ENCODE results near the gene PRKCE. TPM values are rescaled to one million over a fixed set of nuclear protein-coding genes. Genes with fewer than 3 reads are reported as not detected.
A peak's percentile ranks its signal among the peaks of the same experiment; 100 is the strongest.
"Not testable (repeated sequence)": the region's sequence is repeated elsewhere in the genome, so short reads cannot be mapped to it uniquely, and the experiment has no call there.

PRKCE gene
- total RNA-seq, 2 donors from 2014 or later = 6.3 to 30.1 TPM

DNA sequence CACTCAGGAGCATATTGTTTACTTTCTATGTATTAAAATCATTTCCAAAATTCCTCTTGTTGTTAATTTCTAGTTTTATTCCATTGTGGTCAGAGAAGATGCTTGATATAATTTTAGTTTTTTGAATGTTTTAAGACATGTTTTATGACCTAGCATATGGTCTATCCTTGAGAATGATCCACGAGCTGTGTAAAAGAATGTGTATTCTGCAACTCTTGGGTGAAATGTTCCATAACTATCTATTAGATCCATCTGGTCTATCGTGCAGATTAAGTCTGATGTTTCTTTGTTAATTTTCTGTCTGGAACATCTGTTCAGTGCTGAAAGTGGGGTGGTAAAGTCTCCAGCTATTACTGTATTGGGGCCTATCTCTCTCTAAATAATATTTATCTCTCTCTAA is 562.4 kb downstream of the PRKCE start:
- Mint-ChIP-seq H3K4me1 (ENCODE audit: low read depth in 2 of 2) (no peaks in the 10 kb centered on the region), H3K27me3 (peaks cover 33 to 48% of the 10 kb centered on the region in 2 donors), H3K36me3 (peaks cover 49% of the 10 kb centered on the region), H3K9me3 (peaks cover 9% of the 10 kb centered on the region), H3K27ac (no peak overlapping the region), H3K4me3 (no peak overlapping the region)
- ATAC-seq (no peak), DNase-seq (ENCODE audit: low spot score) (no peak)

DNA sequence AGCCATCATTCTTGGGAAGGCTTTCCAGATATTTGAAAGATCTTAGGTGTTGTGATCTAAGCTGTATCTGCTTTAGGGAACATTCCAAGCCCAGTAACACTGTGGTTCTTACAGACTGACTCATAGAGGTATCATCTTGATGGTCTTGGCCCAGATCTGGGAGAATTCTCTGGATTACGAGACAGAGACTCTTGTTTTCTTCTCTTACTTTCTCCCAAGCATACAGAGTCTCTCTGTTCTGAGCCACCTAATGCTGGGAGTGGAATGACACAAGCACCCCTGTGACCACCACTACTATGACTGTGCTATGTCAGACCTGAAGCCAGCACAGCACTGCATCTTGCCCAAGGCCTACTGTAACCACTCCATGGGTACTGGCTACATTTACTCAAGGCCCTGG is 564.7 kb downstream of the PRKCE start:
- Mint-ChIP-seq H3K4me1 (ENCODE audit: low read depth in 2 of 2) (peaks cover 3 to 4% of the 10 kb centered on the region in 2 donors), H3K4me3 (no peak overlapping the region), H3K27ac (no peak overlapping the region), H3K36me3 (peaks cover 55% of the 10 kb centered on the region), H3K9me3 (peaks cover 9% of the 10 kb centered on the region), H3K27me3 (peaks cover 43 to 68% of the 10 kb centered on the region in 2 donors)
- DNase-seq (ENCODE audit: low spot score) (no peak), ATAC-seq (no peak)

DNA sequence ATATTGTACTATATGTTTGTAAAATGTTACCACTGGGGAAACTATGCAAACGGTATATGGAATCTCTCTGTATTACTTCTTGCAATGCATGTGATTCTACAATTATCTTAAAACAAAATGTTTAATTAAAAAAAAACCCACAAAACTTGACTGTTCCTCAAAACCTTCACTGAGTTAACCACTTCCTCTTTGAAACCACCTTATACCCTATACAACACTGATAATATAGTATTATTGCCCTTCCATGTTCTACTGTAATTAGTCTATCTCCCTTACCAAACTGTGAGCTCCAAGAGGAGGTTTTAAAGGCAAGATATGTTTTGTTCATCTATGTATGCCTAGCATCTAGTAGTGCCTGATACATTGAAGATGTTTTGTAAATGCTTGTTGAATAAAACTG is 572.0 kb downstream of the PRKCE start:
- peak overlapping the region; percentile 47 for H3K4me3 Mint-ChIP-seq
- peaks cover 19 to 39% of the 10 kb centered on the region in 2 donors for H3K4me1 Mint-ChIP-seq (ENCODE audit: low read depth in 2 of 2)
- not testable (repeated sequence) for ATAC-seq; H3K27ac Mint-ChIP-seq; H3K9me3 Mint-ChIP-seq; DNase-seq (ENCODE audit: low spot score)
- peaks cover 42 to 43% of the 10 kb centered on the region in 2 donors for H3K27me3 Mint-ChIP-seq
- H3K36me3 Mint-ChIP-seq = peaks cover 21% of the 10 kb centered on the region

DNA sequence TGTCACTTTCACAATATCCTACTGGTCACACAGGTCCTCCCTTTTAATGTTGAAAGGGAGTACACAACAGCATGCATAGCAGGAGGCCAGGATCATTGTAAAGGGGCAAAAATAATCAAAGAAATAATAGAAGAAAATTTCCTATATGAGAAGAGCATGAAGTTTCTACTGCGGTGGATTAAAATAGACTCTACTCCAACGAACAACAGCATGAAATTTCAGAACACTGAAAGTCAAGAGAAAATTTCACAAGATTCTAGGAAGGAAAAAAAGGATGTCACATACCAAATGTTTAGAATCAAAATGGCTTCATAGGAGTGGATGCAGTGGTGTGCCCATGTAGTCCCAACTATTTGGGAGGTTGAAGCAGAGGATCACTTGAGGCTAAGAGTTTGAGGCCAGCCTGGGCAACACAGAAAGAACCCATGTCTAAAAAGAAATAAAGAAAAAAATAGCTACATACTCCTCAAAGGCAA is 573.7 kb downstream of the PRKCE start:
- DNase-seq (ENCODE audit: low spot score) (no peak), ATAC-seq (no peak)
- peaks cover 33 to 41% of the 10 kb centered on the region in 2 donors for H3K27me3 Mint-ChIP-seq
- H3K27ac Mint-ChIP-seq = peak overlapping the region in 1 of 2 donors; percentile 20
- H3K9me3 Mint-ChIP-seq = peaks cover 3% of the 10 kb centered on the region
- peaks cover 11% of the 10 kb centered on the region for H3K36me3 Mint-ChIP-seq
- H3K4me3 Mint-ChIP-seq = no peak overlapping the region
- peaks cover 16 to 48% of the 10 kb centered on the region in 2 donors for H3K4me1 Mint-ChIP-seq (ENCODE audit: low read depth in 2 of 2)

DNA sequence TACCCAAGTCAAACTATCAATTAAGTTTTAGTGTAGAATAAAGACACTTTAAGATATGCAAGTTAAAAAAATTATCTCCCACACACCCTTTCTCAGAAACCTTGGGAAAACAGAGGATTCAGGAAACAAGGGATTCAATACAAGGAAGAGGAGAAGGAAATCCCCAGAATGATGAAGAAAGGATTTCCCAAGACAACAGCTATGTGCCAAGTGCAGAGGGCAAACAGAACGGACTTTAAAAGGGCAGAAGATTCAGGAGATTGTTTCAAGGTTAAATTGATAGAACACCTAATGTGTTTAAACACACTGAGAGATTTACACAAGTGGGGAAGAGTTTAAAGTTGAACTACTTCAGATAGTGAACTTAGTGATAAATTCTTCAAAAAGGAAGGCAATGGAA is 574.3 kb downstream of the PRKCE start:
- Mint-ChIP-seq H3K27me3 (peaks cover 27 to 36% of the 10 kb centered on the region in 2 donors), H3K4me3 (no peak overlapping the region), H3K9me3 (peaks cover 3% of the 10 kb centered on the region), H3K36me3 (peaks cover 5% of the 10 kb centered on the region), H3K4me1 (ENCODE audit: low read depth in 2 of 2) (peaks cover 20 to 52% of the 10 kb centered on the region in 2 donors), H3K27ac (no peak overlapping the region)
- no peak for ATAC-seq
- no peak for DNase-seq (ENCODE audit: low spot score)

DNA sequence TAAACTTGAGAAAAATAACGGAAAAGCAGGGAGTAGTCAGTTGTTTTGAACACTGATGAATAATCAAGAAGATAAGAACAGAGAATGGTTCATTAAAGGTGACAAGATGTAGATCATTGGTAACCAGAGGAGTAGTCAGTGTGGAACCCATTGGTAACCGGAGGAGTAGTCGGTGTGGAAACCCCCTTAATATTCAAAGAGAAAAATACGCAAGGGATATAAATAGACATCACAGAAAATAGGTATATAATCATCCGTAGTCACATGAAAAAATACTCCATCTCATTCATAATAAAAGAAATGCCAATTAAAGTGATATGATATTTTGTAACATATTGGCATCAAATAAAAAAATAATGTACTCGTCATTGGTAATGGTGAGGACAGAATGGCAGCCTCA is 575.1 kb downstream of the PRKCE start:
- ATAC-seq (no peak), DNase-seq (ENCODE audit: low spot score) (no peak)
- peaks cover 20 to 52% of the 10 kb centered on the region in 2 donors for H3K4me1 Mint-ChIP-seq (ENCODE audit: low read depth in 2 of 2)
- H3K4me3 Mint-ChIP-seq = no peak overlapping the region
- H3K27me3 Mint-ChIP-seq = peaks cover 18 to 31% of the 10 kb centered on the region in 2 donors
- H3K27ac Mint-ChIP-seq = no peak overlapping the region
- peaks cover 3% of the 10 kb centered on the region for H3K9me3 Mint-ChIP-seq
- no peaks in the 10 kb centered on the region for H3K36me3 Mint-ChIP-seq

DNA sequence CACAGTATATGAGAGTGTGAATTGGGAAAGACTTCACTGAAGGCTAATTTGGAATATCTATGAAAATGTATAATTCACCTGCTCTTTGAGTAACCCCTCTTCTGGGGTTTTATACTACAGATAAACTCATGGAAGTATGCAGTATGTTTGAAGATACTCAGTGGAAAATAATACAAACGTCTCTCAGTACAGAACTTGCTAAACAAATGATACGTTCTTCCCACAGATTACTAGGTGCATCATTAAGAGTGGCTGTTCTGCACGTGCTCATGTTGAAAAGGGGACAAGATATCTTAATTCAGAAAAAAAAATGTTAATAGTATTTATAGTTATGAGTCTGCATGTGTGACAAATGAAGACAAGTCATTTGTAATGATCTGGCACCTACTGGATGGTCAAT is 575.5 kb downstream of the PRKCE start:
- ATAC-seq = no peak

DNA sequence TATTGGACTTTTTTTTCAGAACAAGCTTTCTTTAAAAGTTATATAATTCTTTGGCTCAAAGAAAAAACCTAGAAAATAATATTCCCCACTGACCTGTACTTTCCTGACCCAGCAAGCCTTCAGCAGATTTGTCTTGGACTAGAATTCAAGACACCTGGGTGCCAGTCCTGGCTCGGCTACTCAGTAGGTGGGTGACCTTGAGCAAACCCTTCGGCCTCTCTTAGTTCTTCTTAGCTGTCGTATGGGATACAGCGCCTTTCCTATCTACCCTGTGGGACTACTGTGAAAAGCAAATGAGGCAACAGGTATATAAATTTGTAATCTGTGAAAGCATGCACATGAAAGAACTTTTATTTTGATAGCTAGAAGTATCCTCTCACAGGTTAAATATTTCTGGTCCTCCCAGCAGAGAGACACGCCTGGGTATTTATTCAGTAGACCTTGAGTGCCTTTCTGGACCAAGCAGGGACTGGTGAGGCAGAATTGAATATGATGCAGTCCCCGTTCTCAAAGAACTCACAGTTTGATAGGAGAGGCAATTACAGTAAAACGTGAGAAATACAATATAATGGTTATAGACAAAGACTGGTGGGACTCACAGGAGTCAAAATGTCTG is 576.3 kb downstream of the PRKCE start:
- Mint-ChIP-seq H3K27me3 (peaks cover 15 to 26% of the 10 kb centered on the region in 2 donors), H3K4me3 (no peak overlapping the region), H3K36me3 (no peaks in the 10 kb centered on the region), H3K9me3 (peaks cover 3% of the 10 kb centered on the region), H3K4me1 (ENCODE audit: low read depth in 2 of 2) (peaks cover 18 to 49% of the 10 kb centered on the region in 2 donors), H3K27ac (no peak overlapping the region)
- DNase-seq (ENCODE audit: low spot score) = no peak
- no peak for ATAC-seq

More for the DNA sequence above, 575.5 kb downstream of the PRKCE start:
- Mint-ChIP-seq H3K9me3 (peaks cover 3% of the 10 kb centered on the region), H3K4me3 (no peak overlapping the region), H3K36me3 (no peaks in the 10 kb centered on the region), H3K4me1 (ENCODE audit: low read depth in 2 of 2) (peaks cover 20 to 52% of the 10 kb centered on the region in 2 donors), H3K27ac (no peak overlapping the region), H3K27me3 (peaks cover 15 to 28% of the 10 kb centered on the region in 2 donors)
- DNase-seq (ENCODE audit: low spot score) = no peak

DNA sequence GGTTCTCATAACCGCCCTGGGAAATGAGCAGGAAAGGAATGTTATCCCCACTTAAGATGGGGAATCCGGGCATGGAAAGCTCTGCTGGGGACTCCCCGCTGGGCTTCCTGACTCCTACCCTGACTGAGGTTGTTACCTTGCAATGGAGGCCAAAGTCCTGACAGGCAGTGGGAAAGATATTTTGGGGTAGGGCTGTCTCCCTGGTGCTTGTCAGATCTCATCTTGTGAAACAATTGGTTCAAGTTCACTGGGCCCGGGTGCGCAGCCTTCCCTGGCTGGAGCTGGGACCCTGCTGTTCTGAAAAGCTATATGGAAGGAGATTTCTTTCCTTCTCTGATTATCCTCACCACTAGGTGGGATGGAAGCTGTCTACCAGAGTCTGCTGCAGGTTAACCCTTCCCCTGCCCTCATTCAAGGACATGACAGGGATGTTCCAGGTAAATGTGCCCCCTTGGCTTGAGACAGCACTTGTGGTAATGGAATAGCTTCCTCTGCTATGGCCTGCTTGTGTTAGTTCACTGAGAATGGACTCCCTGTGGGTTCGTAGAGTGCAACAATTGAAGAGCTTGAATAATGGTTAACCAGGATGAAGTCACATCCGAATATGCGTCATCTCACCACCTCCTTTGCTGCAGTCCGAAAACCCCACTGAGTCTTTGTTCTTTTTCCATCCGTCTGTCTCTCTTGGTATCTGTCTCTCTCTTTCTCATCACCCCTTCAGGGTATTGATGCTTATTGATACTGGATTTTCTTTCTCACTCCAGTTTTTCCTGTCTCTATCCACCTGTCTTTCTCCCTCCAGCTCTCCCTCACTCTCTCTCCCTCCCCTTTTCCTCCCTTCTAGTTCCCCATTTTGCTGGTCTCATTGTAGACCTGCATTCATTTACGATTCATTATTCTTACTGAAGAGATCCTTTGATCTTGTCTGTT is 577.9 kb downstream of the PRKCE start:
- DNase-seq (ENCODE audit: low spot score) = no peak
- Mint-ChIP-seq H3K4me3 (peak overlapping the region; percentile 30), H3K27me3 (peaks cover 15 to 22% of the 10 kb centered on the region in 2 donors), H3K36me3 (no peaks in the 10 kb centered on the region), H3K9me3 (no peaks in the 10 kb centered on the region), H3K27ac (peak overlapping the region; percentile 51 to 74), H3K4me1 (ENCODE audit: low read depth in 2 of 2) (peaks cover 9 to 35% of the 10 kb centered on the region in 2 donors)
- ATAC-seq = peak in 1 of 2 donors; percentile 80

DNA sequence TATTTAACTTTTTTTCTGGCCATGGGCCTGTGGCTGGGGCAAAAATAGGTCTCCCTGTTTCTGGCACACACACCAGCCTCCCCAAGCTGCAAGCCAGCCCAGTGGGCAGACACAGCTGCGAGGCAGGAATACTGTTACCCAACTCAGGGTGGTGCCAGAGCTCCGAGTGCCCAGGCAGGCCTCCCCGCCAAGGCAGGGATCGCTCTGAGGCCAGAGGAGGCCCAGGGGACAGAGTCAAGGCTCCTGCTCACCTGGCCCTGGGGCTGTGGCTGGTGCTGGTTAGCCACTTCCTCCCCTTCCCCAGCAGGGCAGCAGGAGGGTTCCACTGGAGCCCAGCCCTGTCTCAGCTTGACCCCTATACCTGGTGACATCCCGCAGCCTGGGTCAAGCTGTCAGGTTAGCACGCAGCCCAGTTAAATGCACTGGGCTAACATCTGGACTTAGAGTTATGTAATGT is 578.7 kb downstream of the PRKCE start:
- H3K4me1 Mint-ChIP-seq (ENCODE audit: low read depth in 2 of 2) = peaks cover 4 to 28% of the 10 kb centered on the region in 2 donors
- ATAC-seq = peak; percentile 25 to 50
- DNase-seq (ENCODE audit: low spot score) = no peak
- H3K4me3 Mint-ChIP-seq = peak overlapping the region; percentile 30
- H3K9me3 Mint-ChIP-seq = no peaks in the 10 kb centered on the region
- no peaks in the 10 kb centered on the region for H3K36me3 Mint-ChIP-seq
- H3K27me3 Mint-ChIP-seq = peaks cover 15 to 18% of the 10 kb centered on the region in 2 donors
- peak overlapping the region; percentile 51 to 74 for H3K27ac Mint-ChIP-seq

DNA sequence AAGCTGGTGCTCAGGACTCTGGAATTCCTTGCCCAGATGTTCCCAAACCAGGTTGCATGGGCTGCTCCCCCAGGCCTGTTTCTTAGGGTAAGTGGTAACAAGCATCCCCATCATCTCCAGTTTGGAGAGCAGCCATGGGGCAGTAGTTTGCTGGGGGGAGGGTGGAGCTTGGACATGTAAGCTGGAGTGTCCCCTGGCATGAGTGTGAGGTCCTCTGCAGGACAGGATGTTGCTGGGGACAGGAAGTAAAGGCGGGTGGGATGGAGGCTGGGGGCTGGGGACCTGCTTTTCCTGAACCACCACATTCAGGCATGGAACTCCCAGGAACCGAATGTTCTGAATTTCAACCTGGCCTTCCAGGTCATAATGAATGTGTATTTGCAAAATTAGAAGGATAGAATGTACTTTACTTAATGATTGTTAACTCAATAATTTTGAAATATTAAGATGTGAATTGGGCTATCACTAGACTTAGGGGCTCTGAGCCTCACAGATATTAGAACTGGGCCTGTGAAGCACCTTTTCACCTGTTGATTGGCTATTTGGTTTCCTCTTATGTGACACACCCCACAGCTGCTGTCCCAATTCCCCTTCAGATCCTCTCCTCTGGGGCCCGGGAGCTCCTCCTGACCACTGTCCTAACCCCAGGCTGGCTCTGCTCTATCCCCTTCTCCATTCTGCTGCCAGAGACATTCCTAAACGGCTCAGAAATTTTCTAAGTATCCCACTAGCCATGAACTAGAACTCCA is 579.4 kb downstream of the PRKCE start:
- Mint-ChIP-seq H3K36me3 (no peaks in the 10 kb centered on the region), H3K4me3 (no peak overlapping the region), H3K27me3 (peaks cover 10 to 15% of the 10 kb centered on the region in 2 donors), H3K9me3 (no peaks in the 10 kb centered on the region), H3K4me1 (ENCODE audit: low read depth in 2 of 2) (peaks cover 4 to 22% of the 10 kb centered on the region in 2 donors), H3K27ac (no peak overlapping the region)
- DNase-seq (ENCODE audit: low spot score) (no peak), ATAC-seq (no peak)

DNA sequence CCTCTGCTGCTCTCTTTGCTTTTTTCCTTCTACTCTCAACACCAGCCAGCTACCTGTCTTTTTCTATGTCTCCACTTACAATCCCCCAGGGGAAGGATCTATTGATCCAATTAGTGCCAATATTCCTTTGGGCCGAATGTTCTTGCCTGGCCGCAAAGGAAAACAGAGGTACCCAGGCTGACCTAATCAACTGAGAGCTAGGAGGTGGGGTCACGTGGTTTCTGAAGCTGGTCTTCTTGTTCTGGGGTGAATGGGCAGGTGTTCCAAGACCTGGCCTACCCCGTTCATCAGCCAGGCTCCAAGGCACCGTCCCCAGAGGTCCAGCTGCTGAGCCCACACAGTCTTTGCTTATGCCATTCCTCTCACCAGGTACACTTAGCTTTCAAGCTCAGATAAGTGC is 580.2 kb downstream of the PRKCE start:
- Mint-ChIP-seq H3K4me3 (no peak overlapping the region), H3K9me3 (no peaks in the 10 kb centered on the region), H3K36me3 (no peaks in the 10 kb centered on the region), H3K27me3 (peaks cover 2 to 10% of the 10 kb centered on the region in 2 donors), H3K27ac (no peak overlapping the region), H3K4me1 (ENCODE audit: low read depth in 2 of 2) (peaks cover 4 to 16% of the 10 kb centered on the region in 2 donors)
- DNase-seq (ENCODE audit: low spot score) = no peak
- no peak for ATAC-seq

DNA sequence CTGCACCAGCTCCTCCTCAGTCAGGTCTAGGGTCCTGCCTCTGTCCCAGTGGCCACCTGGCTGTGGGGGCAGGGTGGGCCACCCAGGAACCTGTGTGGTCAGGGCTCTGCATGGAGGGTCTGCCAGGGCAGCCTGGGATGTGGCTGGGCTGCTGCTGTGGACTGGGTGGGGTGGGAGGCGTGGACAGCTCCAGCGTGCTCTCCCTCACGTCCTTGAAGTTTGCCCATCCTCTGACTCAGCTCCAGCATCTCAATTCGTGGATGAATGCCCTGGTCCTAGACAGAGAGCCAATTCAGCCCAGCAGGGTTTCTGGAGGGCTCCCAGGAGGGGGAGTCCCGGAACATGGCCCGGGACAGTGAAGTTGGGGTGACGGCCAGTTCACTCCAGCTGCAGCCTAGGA is 581.4 kb downstream of the PRKCE start:
- Mint-ChIP-seq H3K27me3 (peaks cover 0 to 8% of the 10 kb centered on the region in 2 donors), H3K4me1 (ENCODE audit: low read depth in 2 of 2) (peaks cover 4 to 16% of the 10 kb centered on the region in 2 donors), H3K27ac (no peak overlapping the region), H3K36me3 (no peaks in the 10 kb centered on the region), H3K9me3 (no peaks in the 10 kb centered on the region), H3K4me3 (no peak overlapping the region)
- DNase-seq (ENCODE audit: low spot score) = no peak
- no peak for ATAC-seq
